HG03342 (cell line): Measurements from ENCODE around the gene UVSSA.
"Not testable (repeated sequence)": the region's sequence is repeated elsewhere in the genome, so short reads cannot be mapped to it uniquely, and the experiment has no call there.

ENCODE experiments used
- ATAC-seq: cut with Tn5 transposase; IDR thresholded peaks from one replicate; pipeline ENCODE4 v1.9.1; 2021; ENCODE audit warnings: mild to moderate bottlenecking, moderate library complexity; ENCODE audit not compliant: unreplicated experiment

Gene UVSSA

GRCh38 chr4:1330761-1331590 is 16.0 kb upstream of the UVSSA start:
- ATAC-seq, result no peak

- ATAC-seq, result no peak
These were observed 15.2 kb upstream of the UVSSA start for GRCh38 chr4:1331591-1332353.

GRCh38 chr4:1332686-1333085 is 14.3 kb upstream of the UVSSA start:
- no peak for ATAC-seq

- ATAC-seq, result no peak
These were observed 13.8 kb upstream of the UVSSA start for GRCh38 chr4:1333256-1333655.

GRCh38 chr4:1333851-1334578 is 13.0 kb upstream of the UVSSA start:
- not testable (repeated sequence) for ATAC-seq

- no peak for ATAC-seq
These were observed 12.5 kb upstream of the UVSSA start for GRCh38 chr4:1334579-1334895.

GRCh38 chr4:1335193-1335883 is 11.7 kb upstream of the UVSSA start:
- ATAC-seq, result not testable (repeated sequence)

GRCh38 chr4:1336088-1336491 is 10.9 kb upstream of the UVSSA start:
- ATAC-seq, result no peak

- ATAC-seq, result no peak
These were observed 9.6 kb upstream of the UVSSA start for GRCh38 chr4:1337376-1337831.

GRCh38 chr4:1337951-1338751 is 8.9 kb upstream of the UVSSA start:
- no peak for ATAC-seq

GRCh38 chr4:1338752-1339414 is 8.1 kb upstream of the UVSSA start:
- ATAC-seq, result no peak

- no peak for ATAC-seq
These were observed 7.5 kb upstream of the UVSSA start for GRCh38 chr4:1339489-1339888.

GRCh38 chr4:1340181-1340747 is 6.7 kb upstream of the UVSSA start:
- no peak for ATAC-seq

- no peak for ATAC-seq
These were observed 6.1 kb upstream of the UVSSA start for GRCh38 chr4:1340861-1341260.

- ATAC-seq, result no peak
These were observed 5.0 kb upstream of the UVSSA start for GRCh38 chr4:1342003-1342402.

GRCh38 chr4:1344696-1345095 is 2.3 kb upstream of the UVSSA start:
- no peak for ATAC-seq

- ATAC-seq, result peak; percentile 19
These were observed 866 bp upstream of the UVSSA start for GRCh38 chr4:1345903-1346780.

GRCh38 chr4:1347410-1347864 is 429 bp downstream of the UVSSA start:
- peak; percentile 27 for ATAC-seq
